GM18858 (cell line): ENCODE results near the gene CXCR6.
A peak's percentile ranks its signal among the peaks of the same experiment; 100 is the strongest.

Experiments
- ATAC-seq: cut with Tn5 transposase; IDR thresholded peaks from one replicate; pipeline ENCODE4 v1.9.1; 2021; ENCODE audit not compliant: unreplicated experiment

The CXCR6 gene

DNA sequence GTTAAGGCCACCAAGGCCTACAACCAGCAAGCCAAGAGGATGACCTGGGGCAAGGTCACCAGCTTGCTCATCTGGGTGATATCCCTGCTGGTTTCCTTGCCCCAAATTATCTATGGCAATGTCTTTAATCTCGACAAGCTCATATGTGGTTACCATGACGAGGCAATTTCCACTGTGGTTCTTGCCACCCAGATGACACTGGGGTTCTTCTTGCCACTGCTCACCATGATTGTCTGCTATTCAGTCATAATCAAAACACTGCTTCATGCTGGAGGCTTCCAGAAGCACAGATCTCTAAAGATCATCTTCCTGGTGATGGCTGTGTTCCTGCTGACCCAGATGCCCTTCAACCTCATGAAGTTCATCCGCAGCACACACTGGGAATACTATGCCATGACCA, 3.6 kb downstream of the CXCR6 start:
- ATAC-seq = no peak

DNA sequence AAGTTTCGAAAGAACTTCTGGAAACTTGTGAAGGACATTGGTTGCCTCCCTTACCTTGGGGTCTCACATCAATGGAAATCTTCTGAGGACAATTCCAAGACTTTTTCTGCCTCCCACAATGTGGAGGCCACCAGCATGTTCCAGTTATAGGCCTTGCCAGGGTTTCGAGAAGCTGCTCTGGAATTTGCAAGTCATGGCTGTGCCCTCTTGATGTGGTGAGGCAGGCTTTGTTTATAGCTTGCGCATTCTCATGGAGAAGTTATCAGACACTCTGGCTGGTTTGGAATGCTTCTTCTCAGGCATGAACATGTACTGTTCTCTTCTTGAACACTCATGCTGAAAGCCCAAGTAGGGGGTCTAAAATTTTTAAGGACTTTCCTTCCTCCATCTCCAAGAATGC, 4.1 kb downstream of the CXCR6 start:
- no peak for ATAC-seq

DNA sequence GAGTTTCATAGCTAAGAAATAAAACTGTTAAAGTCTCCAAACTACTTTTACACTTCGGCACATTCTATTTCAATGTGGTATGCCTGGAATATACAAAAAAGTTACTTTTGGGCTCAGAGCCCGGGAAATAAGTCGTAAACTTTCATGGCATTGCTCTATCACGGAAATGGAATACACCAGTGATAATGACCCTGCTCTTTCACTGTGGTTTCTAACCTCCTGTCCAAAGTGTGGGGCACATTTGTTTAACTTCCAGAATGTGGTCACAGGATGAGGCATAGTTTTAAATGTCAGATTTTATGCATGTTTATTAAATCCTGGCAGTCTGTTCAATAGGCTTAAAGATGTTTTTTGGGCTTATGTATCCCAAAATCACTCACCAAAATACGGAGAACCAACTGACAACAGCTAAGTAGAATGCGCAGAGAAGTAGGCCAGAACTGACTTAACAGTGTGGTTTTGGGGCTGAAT, 5.1 kb downstream of the CXCR6 start:
- no peak for ATAC-seq

DNA sequence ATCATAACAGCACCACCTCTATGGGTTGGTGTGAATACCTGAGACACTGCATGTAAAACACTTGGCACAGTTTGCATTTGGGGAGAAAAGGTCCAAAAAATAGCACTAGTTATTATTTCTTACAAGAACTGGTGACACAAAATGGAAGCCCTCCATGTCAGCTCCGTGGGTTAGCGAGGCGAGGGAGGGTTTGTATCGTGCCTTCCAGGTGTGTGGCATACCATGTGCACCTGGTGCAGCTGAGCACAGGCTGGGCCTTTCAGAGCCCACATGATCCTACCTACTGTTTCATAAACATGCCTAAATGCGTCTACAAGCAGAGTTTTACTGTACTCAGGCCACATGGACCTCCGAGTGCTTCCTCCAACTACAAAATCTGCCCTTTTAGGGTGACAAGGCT, 5.6 kb downstream of the CXCR6 start:
- no peak for ATAC-seq

DNA sequence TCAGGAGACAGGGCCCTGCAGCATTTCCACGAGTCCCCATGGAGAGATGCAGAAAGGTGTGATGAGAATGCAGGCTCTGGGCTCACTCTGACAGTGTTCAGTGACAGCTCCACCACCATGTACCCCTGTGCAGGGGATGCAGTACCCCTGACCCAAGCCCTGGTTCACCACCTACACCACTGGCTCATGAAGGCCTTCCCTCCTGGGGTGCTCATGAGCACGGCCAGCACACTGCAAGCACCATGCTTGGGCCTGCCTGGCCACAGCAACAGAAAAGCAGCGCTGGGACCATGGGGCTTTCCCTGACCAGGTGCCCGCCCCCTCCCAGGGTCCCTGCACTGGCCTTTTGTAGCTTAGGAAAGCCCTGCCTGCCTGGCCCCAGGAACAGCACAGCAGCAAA, 6.2 kb downstream of the CXCR6 start:
- no peak for ATAC-seq

DNA sequence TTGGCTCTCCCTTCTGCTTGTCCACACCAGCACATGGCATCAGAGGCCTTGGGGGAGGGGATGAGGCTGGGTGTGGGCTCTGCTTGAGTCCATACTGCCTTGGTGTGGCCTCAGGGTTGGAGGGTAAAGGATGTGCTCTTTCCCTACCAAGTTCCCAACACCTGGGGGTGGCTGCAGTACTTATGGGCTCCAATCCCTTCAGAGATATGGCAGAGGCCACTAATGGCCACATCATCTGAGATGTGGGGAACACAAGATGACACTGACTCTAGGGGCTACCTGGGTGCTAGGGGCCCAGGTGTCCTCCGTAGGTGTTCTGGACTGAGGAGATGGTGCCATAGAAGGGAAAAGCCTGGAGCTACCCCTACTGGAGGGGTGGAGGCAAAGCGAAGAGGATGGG, 6.9 kb downstream of the CXCR6 start:
- no peak for ATAC-seq

DNA sequence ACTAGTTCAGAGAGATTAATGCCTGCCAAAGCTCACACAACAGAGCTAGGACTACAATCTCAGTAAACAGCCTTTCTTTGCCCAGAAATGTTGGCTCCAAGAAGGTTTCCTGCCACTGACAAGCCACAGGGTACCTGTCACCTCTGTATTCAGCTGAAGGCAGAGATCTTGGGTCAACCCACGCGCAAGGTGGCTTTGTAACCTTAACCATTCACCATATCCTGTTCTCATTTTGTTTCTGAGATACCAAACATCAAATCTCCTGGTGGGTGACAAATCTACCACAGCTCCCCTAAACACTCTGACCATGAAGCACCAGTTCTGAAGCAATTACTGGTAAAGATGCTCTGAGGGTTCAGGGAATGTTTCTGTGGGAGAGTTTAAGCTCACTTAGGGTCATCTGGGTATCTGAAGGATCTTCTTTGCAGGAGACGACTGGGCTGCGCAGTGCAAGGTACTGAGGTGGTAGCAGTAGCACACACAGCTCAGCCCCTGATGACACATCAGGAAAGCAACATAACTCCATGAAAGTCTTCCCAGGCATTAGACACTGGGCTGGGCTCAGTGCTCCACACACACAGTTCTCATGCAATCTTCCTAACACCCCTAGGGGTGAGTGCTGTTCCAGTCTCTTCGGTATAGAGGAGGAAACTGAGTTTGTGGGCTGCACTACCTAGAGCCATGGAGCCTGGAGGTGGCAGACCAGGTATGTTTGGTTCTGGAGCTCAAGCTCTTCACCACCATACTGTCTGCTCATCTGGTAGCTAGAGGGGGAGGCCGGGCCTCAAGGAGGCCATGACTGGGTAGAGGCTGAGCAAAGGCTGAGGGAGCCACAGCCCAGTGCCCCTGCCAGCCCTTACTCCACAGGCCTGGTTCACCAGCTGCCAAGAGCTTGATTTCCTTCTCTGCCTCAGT, 7.7 kb downstream of the CXCR6 start:
- no peak for ATAC-seq

DNA sequence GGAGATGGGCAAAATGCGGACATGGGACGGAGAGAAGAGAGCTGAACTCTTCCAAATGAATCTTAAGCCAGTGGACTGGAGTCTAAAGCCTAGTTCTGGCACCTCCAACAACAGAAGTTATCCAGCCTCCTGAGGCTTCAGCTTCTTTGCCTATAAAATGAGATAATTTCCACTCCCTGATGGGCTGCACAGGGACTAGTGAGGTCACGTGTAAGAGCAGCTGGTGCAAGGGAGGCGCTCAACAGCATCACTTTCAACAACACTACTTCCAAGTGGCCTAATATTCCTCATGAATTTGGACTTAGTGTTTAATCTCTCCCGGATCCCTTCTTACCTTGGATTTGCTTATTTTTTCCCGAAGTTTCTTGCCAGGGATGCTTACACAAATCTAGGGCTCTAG, 8.7 kb downstream of the CXCR6 start:
- no peak for ATAC-seq

DNA sequence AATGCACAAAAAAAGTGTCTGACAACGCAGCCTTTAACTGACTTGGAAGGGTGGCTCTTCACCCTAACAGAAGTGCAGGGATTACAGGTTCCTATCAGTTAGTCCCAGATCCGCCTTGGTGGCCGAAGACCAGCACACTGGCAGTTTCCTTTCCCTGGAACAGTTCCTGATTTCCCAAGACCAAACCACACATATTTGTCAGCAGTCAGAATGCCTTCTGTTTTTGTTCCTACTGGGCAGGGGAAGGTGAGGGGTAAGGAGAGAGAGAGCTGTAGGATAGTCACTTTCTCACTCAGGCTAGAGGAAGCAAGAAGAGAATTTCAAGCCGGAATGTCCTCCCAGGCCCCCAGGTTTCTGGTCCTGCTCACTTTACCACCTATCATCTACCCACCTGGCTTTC, 9.2 kb downstream of the CXCR6 start:
- ATAC-seq = no peak

DNA sequence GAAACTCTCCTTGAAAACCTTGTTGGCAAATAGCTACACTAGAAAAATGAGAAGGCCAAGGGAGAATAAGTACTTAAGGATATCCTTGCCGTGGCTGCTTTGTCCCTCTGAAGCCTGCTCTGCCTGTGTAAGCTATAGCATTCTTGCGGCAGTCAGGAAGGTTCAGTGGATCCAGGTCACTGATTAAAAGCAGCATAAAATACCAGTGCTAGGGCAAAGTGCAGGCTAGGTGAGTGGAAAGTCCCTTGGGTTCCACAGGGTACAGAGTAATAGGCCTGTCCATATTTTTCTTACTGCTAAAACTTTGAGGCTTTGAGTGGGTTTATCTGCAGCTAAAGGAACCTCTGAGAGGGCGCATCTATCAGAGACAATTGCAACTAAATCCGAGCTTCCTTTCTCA, 10.3 kb downstream of the CXCR6 start:
- ATAC-seq = no peak

DNA sequence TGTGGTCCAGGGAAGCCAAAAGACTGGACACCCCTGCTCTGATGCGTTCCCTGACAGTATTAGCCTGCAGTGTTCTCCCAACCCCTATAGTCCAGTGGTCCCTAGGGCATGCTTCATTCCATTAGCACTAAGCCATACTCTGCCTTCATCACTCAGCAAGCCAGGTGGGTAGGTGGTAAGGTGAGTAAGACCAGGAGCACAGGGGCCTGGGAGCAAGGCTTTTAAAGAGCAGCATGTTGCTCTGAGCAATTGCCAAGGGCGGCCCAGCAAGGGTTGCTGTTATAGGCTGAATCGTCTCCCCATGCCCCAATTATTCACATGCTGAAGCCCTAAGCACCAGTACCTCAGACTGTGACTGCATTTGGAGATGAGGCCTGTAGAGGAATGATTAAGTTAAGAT, 11.0 kb downstream of the CXCR6 start:
- ATAC-seq = no peak

DNA sequence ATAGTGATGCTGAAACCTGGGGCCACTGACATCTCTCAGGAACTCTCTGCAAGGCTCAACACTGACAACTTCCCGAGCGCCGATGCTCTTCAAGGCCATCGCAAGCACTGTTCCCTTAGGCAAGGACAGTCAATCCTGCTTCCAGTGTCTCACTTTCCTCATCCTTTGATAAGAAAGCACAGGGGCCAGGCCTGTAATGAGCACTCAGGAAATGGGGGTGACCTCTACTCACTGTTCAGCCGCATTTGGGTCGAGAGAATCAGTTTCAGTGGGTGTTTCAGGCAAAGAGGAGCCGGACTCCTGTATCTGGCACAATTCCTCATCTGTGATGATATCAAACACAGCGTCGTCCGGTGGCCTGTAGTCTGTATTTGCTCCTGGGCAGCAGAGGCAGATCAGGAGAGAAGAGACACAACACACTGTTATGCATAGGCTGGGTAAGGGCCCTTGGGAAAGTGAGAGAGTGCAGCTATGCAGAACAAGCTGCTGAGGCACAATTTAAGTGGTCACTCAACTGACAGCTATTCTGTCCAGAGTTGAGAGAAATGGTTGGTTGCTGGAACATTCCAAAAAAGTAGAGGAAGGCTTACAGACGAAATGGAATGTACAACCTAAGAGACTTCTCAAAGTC, 11.9 kb downstream of the CXCR6 start:
- no peak for ATAC-seq

DNA sequence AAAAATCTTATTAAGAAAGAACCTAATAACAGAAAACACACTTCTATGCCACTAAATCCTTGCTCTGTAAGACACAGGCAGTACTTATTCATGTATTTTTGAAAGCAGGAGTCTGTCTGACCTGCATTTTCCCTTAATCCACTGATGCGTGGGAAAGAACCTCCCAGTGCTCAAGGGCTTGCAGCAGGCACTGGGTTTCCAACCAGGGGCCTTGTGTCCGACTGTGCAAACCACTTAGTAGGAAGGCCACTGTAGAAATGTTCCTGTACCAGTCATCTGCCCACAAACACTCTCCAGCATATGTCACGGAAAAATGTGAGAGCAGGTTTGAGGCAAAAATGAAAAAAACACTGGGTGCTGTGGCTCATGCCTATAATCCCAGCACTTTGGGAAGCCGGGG, 12.4 kb downstream of the CXCR6 start:
- no peak for ATAC-seq

DNA sequence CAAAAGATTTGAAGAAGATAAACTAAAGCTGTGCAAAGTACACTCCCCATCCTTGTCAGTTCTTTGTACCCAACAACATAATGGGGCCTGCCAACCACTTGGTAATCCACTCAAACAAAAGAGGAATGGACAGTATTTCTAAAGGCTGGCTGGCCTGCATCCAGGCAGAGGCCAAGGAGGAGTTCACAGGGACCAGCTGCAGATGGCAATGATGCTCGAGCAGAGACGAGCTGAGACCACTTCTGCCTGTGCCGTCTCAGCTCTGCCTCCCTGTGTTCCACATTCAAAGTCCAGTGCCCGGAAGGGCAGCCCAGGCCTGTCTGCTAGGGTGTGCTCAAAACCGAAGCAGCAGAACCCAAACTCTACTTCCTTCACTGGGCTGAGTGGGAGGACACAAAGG, 14.3 kb downstream of the CXCR6 start:
- ATAC-seq = no peak

DNA sequence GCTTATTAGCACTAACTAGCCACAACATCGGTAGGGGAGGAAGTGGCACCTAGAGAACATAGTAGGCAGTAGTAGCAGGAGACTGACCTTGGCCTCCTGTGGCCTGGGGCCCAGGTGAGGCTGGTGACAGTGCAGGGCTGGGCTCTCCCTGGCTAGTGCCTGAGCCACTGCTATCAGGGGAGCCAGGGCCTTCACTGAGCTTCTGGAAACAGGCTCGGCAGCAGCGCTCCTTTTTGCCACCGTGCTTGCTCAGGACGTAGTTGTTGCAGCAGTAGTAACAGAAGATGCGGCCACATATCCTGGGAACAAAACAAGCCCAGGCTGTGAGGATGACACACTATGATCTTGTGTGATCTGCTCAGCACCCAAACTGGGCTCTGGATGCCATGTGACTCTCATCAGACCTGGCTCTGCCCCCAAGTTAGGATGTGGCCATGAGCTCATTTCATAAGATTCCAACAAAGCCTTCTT, 15.1 kb downstream of the CXCR6 start:
- no peak for ATAC-seq

DNA sequence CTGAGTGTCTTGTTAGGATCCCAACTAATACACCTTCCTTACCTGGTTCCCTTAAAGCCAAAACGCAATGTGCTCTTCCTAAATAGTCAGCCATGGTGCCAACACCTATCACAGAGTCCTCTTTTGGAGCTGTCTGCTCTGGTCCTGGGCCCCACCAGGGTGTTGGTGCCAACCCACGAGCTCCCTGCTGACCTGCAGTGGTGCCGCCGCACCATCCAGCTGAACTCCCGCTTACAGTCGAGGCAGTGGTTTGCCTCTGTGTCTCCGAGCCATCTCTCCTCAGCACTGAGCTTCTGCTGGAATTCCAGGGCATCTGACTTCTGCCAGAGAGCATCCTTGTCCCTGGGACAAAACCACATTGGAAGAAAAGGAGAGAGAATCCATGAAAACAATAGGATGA, 15.9 kb downstream of the CXCR6 start:
- no peak for ATAC-seq

DNA sequence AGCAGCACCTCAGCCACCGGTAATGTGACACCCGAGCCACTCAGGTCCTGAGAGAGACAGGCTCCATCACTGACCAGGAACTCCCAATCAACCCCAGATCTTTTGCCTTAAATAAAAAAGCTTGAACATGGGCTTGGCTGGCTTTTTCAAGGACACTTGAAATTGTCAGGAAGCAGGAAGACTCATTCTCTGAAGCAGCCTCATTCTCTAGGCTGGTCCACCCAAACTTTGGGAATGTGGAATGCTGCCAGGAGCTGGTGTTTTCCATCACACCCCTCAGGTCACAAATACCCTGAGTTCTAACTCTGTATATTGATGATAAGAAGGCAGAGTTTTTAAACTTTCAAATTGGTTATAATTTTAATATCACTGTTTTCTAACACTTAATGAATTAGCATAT, 17.0 kb downstream of the CXCR6 start:
- no peak for ATAC-seq

DNA sequence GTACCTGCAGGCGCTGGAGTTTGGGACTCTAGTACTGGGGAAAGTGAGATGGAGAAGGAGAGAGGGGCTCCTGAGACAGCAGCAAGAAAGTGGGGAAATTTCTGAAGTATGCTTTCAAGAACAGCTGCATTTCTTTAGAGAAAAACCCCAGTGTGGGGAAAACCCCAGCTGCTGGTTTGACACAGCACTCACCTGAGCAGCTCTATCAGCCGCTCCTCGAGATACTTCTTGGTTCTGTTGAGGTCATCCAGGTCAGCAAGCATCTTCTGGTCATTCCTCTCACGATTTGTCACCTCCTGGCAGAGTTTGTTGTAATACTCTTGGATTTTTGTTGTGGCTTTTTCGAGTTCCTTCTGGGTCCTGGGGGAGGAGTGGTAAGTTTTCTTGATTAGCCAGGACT, 18.8 kb downstream of the CXCR6 start:
- ATAC-seq = no peak

DNA sequence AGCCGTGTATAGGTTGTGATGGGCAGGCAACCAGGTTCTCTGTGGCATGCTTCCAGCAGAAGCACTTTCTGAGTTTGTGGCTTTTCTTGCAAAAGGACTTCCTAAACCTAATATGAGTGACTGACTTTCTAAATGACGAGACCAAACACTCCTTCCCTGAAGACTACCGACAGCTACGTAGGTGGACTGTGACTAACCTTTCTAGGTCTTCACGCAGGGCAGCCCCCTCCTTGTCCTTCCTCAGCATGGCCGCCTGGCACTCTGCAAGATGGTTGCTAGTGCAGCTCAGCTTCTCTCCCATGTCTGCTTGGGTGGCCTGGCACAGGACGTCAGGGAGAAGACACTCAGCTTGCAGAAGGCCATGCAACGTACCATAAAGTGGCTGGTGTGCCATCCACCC, 20.9 kb downstream of the CXCR6 start:
- peak; percentile 58 for ATAC-seq

DNA sequence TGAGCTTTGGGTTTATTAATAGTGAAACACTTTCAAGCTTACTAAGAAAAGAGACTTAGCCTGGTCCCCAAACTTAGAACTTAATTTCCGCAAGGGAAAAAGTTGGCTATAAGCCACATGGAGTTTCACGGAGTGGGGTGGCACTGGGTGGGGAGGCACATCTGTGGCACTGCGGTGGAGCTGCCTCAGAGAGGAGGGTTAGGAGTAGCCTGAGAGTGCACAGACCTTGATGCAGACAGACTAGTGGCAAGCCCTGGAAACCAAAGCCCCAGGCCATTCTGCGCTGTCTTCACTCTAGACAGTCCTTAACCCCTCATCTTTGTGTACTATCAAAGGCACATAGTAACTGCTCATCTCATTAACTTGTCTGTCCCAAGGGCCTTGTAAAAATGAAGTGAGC, 22.0 kb downstream of the CXCR6 start:
- no peak for ATAC-seq

DNA sequence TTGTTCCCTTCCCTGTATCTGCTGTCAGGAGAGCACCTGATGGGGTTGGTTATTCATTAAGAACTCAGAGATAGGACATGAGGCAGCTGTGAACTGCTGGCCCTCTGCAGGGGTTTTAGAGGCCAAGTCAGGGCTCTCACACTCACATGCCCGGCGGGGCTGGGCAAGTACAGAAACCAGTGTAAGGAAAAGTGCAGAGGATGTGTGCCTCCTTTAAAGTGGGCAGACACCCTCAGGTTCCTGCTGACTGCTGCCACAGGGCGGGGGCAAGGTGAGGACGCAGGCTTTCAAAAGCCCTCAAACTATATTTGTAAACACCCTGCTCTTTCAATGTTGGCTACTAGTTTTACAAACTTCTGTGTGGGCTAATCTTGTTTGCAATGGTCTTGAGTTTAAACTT, 22.4 kb downstream of the CXCR6 start:
- no peak for ATAC-seq

DNA sequence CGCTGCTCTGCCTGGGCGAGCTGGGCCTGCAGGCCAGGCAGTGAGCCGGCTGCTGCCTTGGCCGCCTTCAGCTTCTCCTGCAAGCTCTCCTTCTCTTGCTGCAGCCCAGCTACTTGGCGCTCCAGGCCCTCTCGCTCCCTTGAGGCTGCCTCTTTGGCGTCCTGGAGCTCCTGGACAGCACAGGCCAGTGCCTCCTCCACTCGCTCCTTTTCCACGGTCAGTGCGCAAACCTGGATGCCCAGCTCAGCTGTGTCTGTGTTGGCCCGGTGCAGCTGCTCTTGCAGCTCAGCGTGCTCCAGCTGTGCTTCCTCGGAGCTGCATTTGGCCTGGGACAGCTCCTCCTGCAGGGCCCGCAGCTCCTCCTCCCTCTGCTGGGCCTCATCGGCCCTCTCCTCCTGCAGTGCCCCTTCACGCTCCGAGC, 23.1 kb downstream of the CXCR6 start:
- ATAC-seq = no peak
